ENCODE results near the gene ANKRD13C.

DNA sequence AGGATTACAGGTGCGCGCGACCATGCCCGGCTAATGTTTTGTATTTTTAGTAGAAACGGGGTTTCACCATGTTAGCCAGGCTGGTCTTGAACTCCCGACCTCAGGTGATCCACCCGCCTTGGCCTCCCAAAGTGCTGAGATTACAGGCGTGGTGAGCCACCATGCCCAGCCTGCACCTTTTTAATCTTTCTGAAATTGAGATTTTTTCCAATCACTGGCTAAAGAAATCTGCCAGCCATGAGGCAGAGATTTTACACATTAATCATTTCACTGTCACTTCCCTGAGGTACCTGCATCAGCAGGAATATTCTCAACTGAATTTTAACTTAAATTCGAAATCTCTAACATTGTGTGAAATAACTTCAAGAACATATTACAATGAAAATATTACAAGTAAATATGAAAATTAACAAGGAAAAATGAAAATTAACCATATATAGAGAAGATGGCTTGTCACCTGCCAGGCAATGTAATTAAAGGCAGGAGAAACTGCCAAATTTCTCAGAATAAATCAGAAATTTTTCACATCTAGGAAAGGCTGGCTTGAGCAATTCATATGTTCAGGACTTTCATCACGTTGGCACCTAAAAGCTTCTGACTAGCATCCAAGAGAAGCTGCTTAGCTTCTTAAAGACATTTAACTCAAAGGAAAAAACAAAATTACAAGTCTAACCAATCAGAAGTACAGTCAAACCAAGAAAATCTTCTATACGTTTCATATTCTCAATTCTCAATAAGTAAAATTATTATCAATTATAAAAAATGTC, 5.9 kb downstream of the ANKRD13C start:
- TF ChIP-seq EZH2 (optimal IDR thresholded peaks at IDR 0.05; ENCODE audit: low read depth, low read length) (no peak), EZH2phosphoT487 (IDR thresholded peaks at IDR 0.05; ENCODE audit: low read length) (no peak)
- TF ChIP-seq, protein P1, sequence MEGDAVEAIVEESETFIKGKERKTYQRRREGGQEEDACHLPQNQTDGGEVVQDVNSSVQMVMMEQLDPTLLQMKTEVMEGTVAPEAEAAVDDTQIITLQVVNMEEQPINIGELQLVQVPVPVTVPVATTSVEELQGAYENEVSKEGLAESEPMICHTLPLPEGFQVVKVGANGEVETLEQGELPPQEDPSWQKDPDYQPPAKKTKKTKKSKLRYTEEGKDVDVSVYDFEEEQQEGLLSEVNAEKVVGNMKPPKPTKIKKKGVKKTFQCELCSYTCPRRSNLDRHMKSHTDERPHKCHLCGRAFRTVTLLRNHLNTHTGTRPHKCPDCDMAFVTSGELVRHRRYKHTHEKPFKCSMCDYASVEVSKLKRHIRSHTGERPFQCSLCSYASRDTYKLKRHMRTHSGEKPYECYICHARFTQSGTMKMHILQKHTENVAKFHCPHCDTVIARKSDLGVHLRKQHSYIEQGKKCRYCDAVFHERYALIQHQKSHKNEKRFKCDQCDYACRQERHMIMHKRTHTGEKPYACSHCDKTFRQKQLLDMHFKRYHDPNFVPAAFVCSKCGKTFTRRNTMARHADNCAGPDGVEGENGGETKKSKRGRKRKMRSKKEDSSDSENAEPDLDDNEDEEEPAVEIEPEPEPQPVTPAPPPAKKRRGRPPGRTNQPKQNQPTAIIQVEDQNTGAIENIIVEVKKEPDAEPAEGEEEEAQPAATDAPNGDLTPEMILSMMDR (IDR thresholded peaks at IDR 0.05; ENCODE audit: low read length), result no peak

All from MM.1S (cell line).